OCI-LY7 (cell line): ENCODE results near the gene KRT73. TPM values are rescaled to one million over a fixed set of nuclear protein-coding genes. Genes with fewer than 3 reads are reported as not detected.

ENCODE experiments used
- BruUV-seq: library from RNA; stranded (reverse); fragments of 400-500 nt; replicated peaks from 2 replicates; lab custom pipeline; 2021; lab: Mats Ljungman, UMichigan
- CTCF ChIA-PET: fragments of 300-600 bp; sonication (Branson Sonifier 250); formaldehyde crosslinking; loops from one replicate; lab custom pipeline; 2022; ENCODE audit warnings: antibody characterized with exemption; ENCODE audit not compliant: unreplicated experiment; lab: Charles Lee
- POLR2A ChIA-PET: fragments of 300-600 bp; sonication (Branson Sonifier 250); formaldehyde crosslinking; loops from one replicate; lab custom pipeline; 2022; ENCODE audit warnings: antibody characterized with exemption; lab: Charles Lee
- DNase-seq: peaks from one replicate; pipeline ENCODE4 v3.0.0-alpha.2; 2015; ENCODE audit warnings: low spot score
- H2AFZ ChIP-seq: fragments of 200-600 bp; sonication (generic), shearing (Covaris generic); 2 replicates; pipeline ENCODE4 v1.6.1; 2014; ENCODE audit warnings: mild to moderate bottlenecking, antibody characterized with exemption, low read length, moderate library complexity
- H3K27ac ChIP-seq: fragments of 200-600 bp; sonication (generic); 2 replicates; pipeline ENCODE4 v1.5.1; 2014; ENCODE audit warnings: mixed run types, low read depth, mild to moderate bottlenecking, moderate library complexity, low read length, inconsistent platforms; ENCODE audit not compliant: poor library complexity, severe bottlenecking
- H3K36me3 ChIP-seq: fragments of 200-600 bp; sonication (generic); 2 replicates; pipeline ENCODE4 v1.6.1; 2014; ENCODE audit warnings: mild to moderate bottlenecking, antibody characterized with exemption, low read length, moderate library complexity, mixed read lengths; ENCODE audit not compliant: insufficient read depth
- H3K4me1 ChIP-seq: fragments of 200-600 bp; sonication (generic); 2 replicates; pipeline ENCODE4 v1.5.1; 2014; ENCODE audit warnings: mild to moderate bottlenecking, low read length; ENCODE audit not compliant: insufficient read depth, poor library complexity, severe bottlenecking
- H3K4me2 ChIP-seq: fragments of 200-600 bp; sonication (generic); 2 replicates; pipeline ENCODE4 v1.6.1; 2014; ENCODE audit warnings: mild to moderate bottlenecking, low read length
- H3K4me3 ChIP-seq: fragments of 200-600 bp; sonication (generic); 2 replicates; pipeline ENCODE4 v1.5.1; 2014; ENCODE audit warnings: mild to moderate bottlenecking, low read depth, low read length; ENCODE audit not compliant: poor library complexity, severe bottlenecking
- H3K79me2 ChIP-seq: fragments of 200-600 bp; sonication (generic); 2 replicates; pipeline ENCODE4 v1.6.1; 2016; ENCODE audit warnings: low read depth, mild to moderate bottlenecking, low read length, moderate library complexity, mixed read lengths; ENCODE audit not compliant: insufficient read depth
- H3K9me2 ChIP-seq: fragments of 200-600 bp; sonication (generic); 2 replicates; pipeline ENCODE4 v1.6.1; 2016; ENCODE audit warnings: mild to moderate bottlenecking, low read length, mixed read lengths; ENCODE audit not compliant: insufficient read depth
- H3K9me3 ChIP-seq: fragments of 200-600 bp; sonication (generic); 2 replicates; pipeline ENCODE4 v1.6.1; 2014; ENCODE audit warnings: mild to moderate bottlenecking, mixed run types, low read length, mixed read lengths
- H4K20me1 ChIP-seq: fragments of 200-600 bp; sonication (generic); 2 replicates; pipeline ENCODE4 v1.6.1; 2014; ENCODE audit warnings: mild to moderate bottlenecking, antibody characterized with exemption, low read length, moderate library complexity, mixed read lengths; ENCODE audit not compliant: insufficient read depth
- CTCF ChIP-seq: fragments of 200-600 bp; sonication (generic); conservative IDR thresholded peaks from 2 replicates; pipeline ENCODE4 v1.5.1; 2014; ENCODE audit warnings: mild to moderate bottlenecking, antibody characterized with exemption, low read length, moderate library complexity, mixed read lengths
- EZH2phosphoT487 ChIP-seq: fragments of 200-600 bp; sonication (generic); IDR thresholded peaks from 2 replicates; pipeline ENCODE4 v1.6.1; 2018; ENCODE audit warnings: low read depth, borderline replicate concordance, mild to moderate bottlenecking, mixed run types, antibody characterized with exemption, low read length, moderate library complexity, mixed read lengths
- intact Hi-C: fragments of 100-400 bp; cut with micrococcal nuclease; formaldehyde crosslinking; loops from one replicate; pipeline ENCODE4 v1.10.0; 2022; ENCODE audit not compliant: unreplicated experiment
- total RNA-seq, 2 experiments: library from RNA; depleted of rRNA in 1 of 2; stranded (reverse); fragments of >200 nt in 1 of 2; shearing (Covaris generic) in 1 of 2; gene quantifications; 2 replicates each; pipeline ENCODE4 v1.2.3, GENCODE V29; 2014 to 2022

The KRT73 gene
- total RNA-seq, 2 experiments from 2014 or later, result not detected

DNA sequence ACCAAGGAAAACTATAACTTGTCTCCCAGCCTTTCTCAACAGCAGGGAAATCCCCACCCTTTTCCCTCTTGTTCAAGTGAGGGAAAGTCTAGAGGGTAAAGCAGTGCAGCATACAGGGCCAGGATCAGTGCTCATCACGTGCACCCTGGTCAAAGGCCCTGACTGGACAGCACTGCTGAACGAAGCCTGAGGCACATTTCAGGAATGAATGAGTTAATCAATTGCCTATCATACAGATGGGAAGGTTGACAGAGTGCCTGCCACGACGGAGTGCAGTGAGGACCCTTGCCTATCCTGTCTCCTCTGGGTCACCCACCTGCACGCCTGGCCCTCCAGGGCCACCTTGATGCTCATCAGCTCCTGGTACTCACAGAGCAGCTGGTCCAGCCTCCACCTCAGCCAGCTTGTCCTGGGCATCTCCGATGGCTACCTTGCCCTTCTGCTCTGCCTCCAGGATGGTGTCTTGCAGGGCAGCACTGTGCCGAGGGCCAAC is 11.7 kb upstream of the KRT73 start:
- H3K4me3 ChIP-seq, result no peak overlapping the region
- ChIA-PET CTCF (no interaction called here), POLR2A (no interaction called here)
- no peak overlapping the region for H3K27ac ChIP-seq
- H3K4me1 ChIP-seq, result no peaks in the 10 kb centered on the region
- no peaks in the 10 kb centered on the region for H3K36me3 ChIP-seq
- no peak overlapping the region for H3K4me2 ChIP-seq
- H3K9me3 ChIP-seq, result no peaks in the 10 kb centered on the region
- TF ChIP-seq EZH2phosphoT487 (no peak), CTCF (no peak)
- no peak for DNase-seq
- H2AFZ ChIP-seq, result no peak overlapping the region
- no TSS peak for BruUV-seq
- intact Hi-C loops, result no loop called here
- no peaks in the 10 kb centered on the region for H4K20me1 ChIP-seq
- no peaks in the 10 kb centered on the region for H3K79me2 ChIP-seq
- no peaks in the 10 kb centered on the region for H3K9me2 ChIP-seq

DNA sequence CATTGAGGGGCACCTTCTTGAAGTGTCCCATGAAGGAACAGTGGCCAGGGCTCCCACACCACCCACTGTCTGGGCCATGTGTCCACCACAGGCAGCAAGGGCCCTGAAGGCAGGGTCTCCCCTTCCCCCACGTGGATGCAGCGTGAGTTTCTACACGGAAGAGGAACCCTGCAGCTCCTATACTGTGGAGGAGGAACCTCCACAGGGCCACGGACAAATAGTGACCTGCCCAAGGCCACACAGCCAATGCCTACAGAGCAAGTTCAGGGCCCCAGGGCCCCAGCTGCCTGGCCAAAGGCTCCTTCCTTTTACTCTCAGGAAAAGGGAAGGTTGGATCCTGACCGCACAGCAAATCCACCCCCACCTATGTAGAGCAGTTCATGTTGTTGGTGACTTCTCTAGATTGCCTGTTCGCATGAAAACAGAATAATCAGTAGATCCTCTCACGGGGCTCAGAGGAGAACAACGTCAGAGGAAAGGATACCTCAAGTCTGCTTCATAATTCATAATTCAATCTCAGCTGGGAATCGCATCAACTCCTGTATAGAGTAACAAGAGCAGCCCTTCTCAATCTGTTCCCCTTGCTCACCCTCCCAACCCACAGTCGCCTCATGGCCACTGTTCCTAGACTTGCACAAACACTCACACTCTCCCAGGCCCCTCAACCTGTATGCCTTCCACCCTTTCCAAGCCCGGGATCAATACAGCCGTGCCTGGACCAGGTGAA is 11.1 kb upstream of the KRT73 start:
- no peak overlapping the region for H3K4me2 ChIP-seq
- BruUV-seq, result no TSS peak
- ChIA-PET CTCF (no interaction called here), POLR2A (no interaction called here)
- no peaks in the 10 kb centered on the region for H4K20me1 ChIP-seq
- H3K9me3 ChIP-seq, result no peaks in the 10 kb centered on the region
- TF ChIP-seq CTCF (no peak), EZH2phosphoT487 (no peak)
- DNase-seq, result no peak
- no peaks in the 10 kb centered on the region for H3K9me2 ChIP-seq
- H3K27ac ChIP-seq, result no peak overlapping the region
- no peak overlapping the region for H3K4me3 ChIP-seq
- no peaks in the 10 kb centered on the region for H3K79me2 ChIP-seq
- no peaks in the 10 kb centered on the region for H3K4me1 ChIP-seq
- no peak overlapping the region for H2AFZ ChIP-seq
- no peaks in the 10 kb centered on the region for H3K36me3 ChIP-seq
- intact Hi-C loops, result no loop called here

- H3K4me1 ChIP-seq, result no peaks in the 10 kb centered on the region
- TF ChIP-seq EZH2phosphoT487, result no peak
- TF ChIP-seq CTCF, result no peak
- no peak overlapping the region for H3K4me2 ChIP-seq
- H4K20me1 ChIP-seq, result no peaks in the 10 kb centered on the region
- no peak overlapping the region for H3K4me3 ChIP-seq
- H3K36me3 ChIP-seq, result no peaks in the 10 kb centered on the region
- no TSS peak for BruUV-seq
- ChIA-PET CTCF (no interaction called here), POLR2A (no interaction called here)
- H3K79me2 ChIP-seq, result no peaks in the 10 kb centered on the region
- intact Hi-C loops, result no loop called here
- H2AFZ ChIP-seq, result no peak overlapping the region
- H3K27ac ChIP-seq, result no peak overlapping the region
- H3K9me3 ChIP-seq, result no peaks in the 10 kb centered on the region
- no peak for DNase-seq
- no peaks in the 10 kb centered on the region for H3K9me2 ChIP-seq
Measured at GRCh38 chr12:52628841-52629240, 10.5 kb upstream of the KRT73 start.
